Sigmoid colon (tissue), 4 donors: Measurements from ENCODE around the gene PERP.

Experiments used
- CTCF ChIP-seq, 4 experiments: fragments of 450-650 bp in 3 of 4; fragments of 200-600 bp in 1 of 4; IDR thresholded peaks; one replicate each; pipeline ENCODE4 v1.5.1; 2016 to 2019; ENCODE audit warnings: antibody characterized with exemption in 4 of 4, mild to moderate bottlenecking in 3 of 4, moderate library complexity in 2 of 4
- EP300 ChIP-seq, 4 donors: sonication (generic); formaldehyde crosslinking; IDR thresholded peaks; one replicate each; pipeline ENCODE4 v1.6.1; 2017; ENCODE audit warnings: antibody characterized with exemption in 4 of 4
- POLR2A ChIP-seq, 2 donors: fragments of 450-650 bp; IDR thresholded peaks; one replicate each; pipeline ENCODE4 v1.6.1; 2016; ENCODE audit warnings: antibody characterized with exemption in 2 of 2, mild to moderate bottlenecking in 2 of 2, moderate library complexity in 2 of 2
- POLR2AphosphoS5 ChIP-seq, 4 donors: sonication (generic); formaldehyde crosslinking; IDR thresholded peaks; one replicate each; pipeline ENCODE4 v1.6.1; 2017; ENCODE audit warnings: antibody characterized with exemption in 4 of 4

- no peak for TF ChIP-seq POLR2A (IDR thresholded peaks at IDR 0.05)
- no peak for TF ChIP-seq CTCF (IDR thresholded peaks at IDR 0.05)
- TF ChIP-seq EP300 (IDR thresholded peaks at IDR 0.05), result no peak
- no peak for TF ChIP-seq POLR2AphosphoS5 (IDR thresholded peaks at IDR 0.05)
Measured at GRCh38 chr6:138073264-138073663, 34.0 kb downstream of the PERP start.
